Superior temporal gyrus (tissue), 1 donor: ENCODE data around the gene ZNF181.
"Not testable (repeated sequence)": the region's sequence is repeated elsewhere in the genome, so short reads cannot be mapped to it uniquely, and the experiment has no call there.

ENCODE experiments used
- DNase-seq: peaks from one replicate; pipeline ENCODE4 v3.0.0-alpha.2; 2016; ENCODE audit errors: extremely low spot score

ZNF181 gene

GRCh38 chr19:34733746-34734536, at the start of gene ZNF181:
Gene ZNF181 (plus strand): TSS chr19:34734243. CDS start chr19:34735038, 795 bp downstream.
- DNase-seq, result peak; percentile 96

DNA sequence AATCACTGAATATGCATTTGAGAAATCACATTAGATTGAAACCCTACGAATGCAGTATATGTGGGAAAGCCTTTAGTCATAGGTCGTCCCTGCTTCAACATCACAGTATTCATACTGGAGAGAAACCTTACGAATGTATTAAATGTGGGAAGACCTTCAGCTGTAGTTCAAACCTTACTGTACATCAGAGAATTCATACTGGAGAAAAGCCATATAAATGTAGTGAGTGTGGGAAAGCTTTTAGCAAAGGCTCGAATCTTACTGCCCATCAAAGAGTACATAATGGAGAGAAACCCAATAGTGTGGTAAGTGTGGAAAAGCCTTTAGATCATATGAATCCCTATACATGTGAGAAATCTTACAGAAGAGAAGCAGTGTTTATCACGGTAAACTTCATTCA, 48.8 kb upstream of the ZNF181 start:
- not testable (repeated sequence) for DNase-seq

DNA sequence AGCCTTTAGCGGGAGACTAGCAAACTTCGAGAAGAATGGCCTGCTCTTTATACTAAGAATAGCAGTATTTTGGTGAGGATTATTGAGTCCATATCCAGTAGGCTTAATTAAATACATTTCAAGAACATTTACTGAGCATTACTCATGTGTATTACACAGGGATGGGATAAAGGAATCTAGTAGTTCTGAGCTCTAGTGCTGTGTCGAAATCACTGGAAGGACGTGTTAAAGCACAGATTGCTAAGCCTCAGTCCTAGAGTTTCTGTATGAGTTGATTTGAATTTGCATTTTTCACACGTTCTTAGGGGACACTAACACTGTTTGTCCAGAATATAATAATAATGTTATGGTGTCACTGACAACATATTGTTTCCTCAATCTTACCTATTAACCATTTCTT, 47.6 kb upstream of the ZNF181 start:
- no peak for DNase-seq

DNA sequence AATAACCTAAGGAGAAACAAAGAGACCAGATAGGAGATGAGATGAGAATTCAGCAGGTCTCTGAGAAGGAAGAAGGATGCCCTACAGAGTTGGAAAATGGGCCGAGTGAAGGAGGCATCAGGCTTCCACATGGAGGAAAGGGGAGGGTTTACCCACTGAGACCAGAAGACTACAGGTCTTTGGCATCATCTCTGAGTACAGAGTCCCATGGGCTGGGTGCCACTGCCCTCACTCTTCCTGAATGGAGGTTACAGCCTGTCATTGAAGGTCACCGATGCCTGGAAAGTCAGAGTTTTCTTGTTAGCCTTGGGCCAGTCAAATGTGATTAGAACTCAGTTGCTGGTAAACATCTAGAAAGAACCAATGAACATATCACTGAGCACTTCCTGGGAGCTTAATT, 46.7 kb upstream of the ZNF181 start:
- no peak for DNase-seq

GRCh38 chr19:34688592-34688991, 45.5 kb upstream of the ZNF181 start:
- DNase-seq, result no peak

GRCh38 chr19:34690372-34690771, 43.7 kb upstream of the ZNF181 start:
- DNase-seq, result no peak

- DNase-seq, result no peak
Measured at GRCh38 chr19:34692549-34692948, 41.5 kb upstream of the ZNF181 start.

GRCh38 chr19:34707661-34708060, 26.4 kb upstream of the ZNF181 start:
- no peak for DNase-seq

GRCh38 chr19:34711890-34712289, 22.2 kb upstream of the ZNF181 start:
- DNase-seq, result no peak

DNA sequence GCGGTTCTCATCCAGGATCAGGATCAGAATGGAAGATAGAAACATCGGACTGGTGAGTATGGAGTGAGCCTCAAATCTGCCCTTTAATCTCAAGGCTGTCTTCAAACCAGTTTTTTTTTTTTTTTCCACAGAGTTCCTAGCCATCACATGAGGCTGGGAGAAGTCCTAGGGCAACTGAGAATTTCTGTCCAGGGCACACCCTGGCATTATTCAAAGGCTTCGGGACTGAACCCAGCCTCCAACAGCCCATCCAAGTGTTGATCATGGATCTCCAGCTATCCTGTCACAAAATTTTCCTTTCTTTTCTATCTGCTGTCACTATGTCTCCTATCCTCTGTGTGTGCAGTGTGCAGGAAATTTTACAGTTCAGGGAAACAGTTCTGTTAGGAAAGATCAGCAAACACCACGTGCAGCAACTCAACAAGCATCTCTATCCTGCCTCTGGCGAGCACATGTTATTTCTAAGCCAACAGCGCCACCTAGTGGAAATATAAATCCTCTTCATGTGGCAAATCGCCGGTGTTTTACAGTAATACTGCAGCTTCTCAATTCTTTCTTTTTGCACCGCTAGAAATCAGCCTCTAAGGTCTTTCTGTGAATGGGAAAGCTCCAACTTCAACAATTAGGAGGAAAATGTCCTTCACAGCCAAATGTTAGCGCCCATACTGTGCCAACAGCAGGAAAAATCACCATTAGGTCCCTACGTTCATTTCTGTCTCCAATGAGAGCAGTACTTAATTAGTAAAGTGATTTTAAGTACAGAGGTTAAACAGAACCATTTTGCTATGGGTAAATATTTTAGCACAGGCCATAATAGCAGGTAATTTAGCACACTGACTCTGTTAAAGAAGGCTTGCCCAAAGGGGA, 21.4 kb upstream of the ZNF181 start:
- DNase-seq, result peak; percentile 92

DNA sequence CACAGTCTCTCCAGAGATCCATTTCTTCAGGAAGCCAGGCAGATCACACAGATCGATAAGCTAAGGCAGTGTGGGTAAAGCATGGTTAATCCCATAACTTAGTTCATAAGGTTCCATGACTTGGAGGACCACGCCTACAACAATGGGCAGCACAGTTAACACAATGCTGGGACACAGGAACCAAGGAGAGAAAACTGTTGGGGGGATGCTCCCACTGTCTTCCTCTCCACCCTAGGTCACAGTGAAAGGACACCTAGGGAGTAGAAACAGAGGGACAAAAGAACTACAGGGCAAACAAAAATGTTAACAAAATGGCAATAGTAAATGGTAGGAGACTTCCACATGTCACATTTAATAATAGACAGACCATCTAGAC, 20.8 kb upstream of the ZNF181 start:
- DNase-seq, result no peak

DNA sequence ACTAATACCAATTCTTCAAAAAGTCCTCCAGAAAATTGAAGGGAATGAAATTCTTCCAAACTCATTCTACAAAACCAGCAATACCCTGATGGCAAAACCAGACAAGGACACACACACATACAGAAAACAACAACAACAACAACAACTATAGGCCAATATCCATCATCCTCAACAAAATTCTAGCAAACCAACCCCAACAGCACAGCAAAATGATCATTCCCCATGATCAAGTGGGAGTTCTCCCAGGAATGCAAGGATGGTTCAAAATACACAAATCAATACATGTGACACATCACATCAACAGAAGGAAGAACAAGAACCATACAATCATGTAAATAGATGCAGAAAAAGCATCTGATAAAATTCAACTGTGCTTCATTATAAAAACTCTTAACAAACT, 18.7 kb upstream of the ZNF181 start:
- no peak for DNase-seq

DNA sequence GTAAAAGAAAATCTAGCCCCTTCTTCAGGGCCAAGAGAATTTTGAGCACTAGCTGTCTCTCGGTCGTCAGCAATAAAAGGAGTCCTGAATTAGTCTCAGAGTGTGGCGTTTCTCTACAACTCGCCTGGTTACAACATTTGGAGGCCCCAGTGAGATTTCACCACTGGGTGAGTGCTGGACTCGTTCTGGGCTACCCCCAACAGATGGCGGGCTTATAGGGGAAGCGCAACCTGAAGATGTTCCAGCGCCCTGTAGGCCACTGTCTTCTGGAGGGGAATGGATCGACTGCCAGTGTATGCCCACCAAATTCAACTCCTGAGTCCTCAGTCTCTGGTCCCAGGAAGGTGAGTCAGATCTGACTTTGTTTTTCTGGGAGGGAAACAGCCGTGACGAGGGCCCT, 11.7 kb upstream of the ZNF181 start:
- no peak for DNase-seq

GRCh38 chr19:34725400-34725799, 8.6 kb upstream of the ZNF181 start:
- no peak for DNase-seq

DNA sequence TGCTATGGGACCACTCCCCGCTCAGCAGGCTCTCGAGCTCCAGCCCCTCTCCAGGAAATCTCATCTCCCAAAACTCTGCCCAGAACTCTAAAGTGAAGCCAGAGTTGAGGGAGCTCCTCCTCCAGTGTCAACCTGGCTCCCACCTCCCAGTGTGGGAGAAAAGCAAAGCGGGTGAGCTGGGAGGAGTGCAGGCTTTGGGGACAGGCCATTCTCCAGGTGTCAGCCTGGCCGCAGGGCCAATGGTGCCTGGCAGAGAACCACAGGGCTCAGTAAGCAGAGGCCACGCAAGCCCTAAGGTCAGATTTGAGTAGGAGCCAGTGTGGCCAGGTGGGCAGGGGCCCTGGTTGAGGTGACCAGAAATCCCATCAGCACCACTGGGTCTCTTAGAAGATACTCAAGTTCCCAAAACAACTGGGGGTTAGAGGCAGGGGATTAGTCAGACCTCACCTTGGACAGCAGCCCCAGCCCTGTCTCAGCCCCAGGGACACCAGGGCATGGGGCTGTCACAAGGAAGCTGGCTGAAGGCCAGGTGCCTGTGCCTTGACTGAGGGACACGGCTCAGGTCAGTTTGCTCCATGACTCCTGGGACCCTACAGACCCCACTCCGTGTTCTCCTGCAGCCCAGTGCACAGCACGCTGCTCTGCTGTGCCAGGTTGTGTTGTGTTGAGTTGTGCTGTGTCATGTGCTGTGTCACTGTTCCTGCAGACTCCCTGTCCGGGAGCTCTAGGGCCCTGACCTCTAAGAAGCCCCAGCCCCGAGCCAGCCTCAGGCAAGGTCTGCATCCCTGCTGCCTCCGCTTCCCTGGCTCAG, 2.8 kb upstream of the ZNF181 start:
- DNase-seq, result no peak

GRCh38 chr19:34731964-34732363, 2.1 kb upstream of the ZNF181 start:
- DNase-seq, result no peak

GRCh38 chr19:34732612-34733211, 1.3 kb upstream of the ZNF181 start:
- no peak for DNase-seq

DNA sequence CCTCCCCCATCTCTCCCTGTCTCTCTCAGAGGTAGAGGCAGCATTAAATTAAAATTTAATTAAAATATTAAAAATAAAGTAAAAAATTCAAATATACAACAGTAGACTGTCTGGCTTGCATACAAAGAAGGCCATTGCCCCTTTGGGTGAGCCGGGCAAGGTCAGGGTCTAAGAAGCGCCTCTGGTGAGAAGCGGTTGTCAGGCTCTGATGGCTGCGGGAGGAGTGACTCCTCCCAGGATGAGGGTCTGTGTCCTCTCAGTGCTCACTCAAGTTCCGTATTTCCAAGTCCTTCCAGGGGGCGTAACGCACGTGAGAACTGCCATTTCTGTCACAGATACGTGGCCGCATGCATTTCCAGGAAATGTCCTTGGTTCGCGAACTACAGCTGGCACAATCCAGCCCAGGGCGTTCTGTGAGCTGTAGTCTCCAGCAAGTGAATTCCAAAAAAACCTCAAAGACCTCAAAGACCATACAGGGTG, 737 bp upstream of the ZNF181 start:
- no peak for DNase-seq

GRCh38 chr19:34734537-34735103, 577 bp downstream of the ZNF181 start:
- peak; percentile 71 for DNase-seq

DNA sequence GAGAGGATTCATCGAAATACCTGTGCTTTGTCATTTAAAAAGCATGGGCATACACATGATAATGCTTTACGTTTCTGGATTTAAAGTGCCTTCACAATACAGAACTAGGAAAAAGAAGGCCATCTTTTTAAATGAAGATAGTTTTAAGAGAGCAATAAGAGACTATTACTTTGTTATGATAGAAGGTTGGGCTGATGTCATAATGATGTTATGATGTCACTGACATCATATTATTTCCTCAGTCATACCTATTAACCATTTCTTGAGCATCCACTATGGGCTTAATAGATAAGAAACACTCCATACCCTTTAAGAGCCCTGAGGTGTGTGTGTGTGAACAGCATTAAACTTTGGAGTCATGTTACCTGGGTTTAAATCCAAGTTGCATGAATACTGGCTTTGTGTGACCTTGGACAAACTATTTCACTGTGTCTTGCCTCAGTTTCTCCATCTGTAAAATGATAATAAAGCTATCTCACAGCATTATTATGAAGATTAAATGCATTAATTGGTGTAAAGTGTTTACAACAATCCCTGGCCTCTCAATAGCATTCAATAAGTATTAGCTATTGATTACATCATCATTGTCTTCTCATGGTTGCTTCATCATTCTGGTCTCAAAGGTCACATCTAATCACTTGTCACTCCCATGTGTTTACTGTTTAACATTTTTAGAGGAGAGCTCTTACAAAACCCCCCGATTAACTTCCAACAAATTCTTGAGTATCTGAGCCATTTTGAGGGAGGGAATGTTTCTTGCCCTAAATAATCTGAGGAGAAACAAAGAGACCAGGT, 11.1 kb downstream of the ZNF181 start:
- no peak for DNase-seq
